AG04449 (cell line): ENCODE data around the gene MLXIP.

Experiments used
- CTCF ChIA-PET: fragments of 350-600 bp; formaldehyde crosslinking; extraction: SDS; loops from one replicate; lab custom pipeline; 2021; ENCODE audit warnings: antibody characterized with exemption; lab: Yijun Ruan, JAX
- POLR2A ChIA-PET: fragments of 400-600, 350-600 bp; formaldehyde crosslinking; extraction: SDS; loops from one replicate; lab custom pipeline; 2020; ENCODE audit warnings: antibody characterized with exemption, inconsistent platforms; lab: Yijun Ruan, JAX
- DNase-seq: peaks from one replicate; pipeline ENCODE4 v3.0.0-alpha.2; 2010; ENCODE audit warnings: low read depth, low spot score
- H3K4me3 ChIP-seq: 2 replicates; pipeline ENCODE4 v1.5.1; 2011; ENCODE audit warnings: low read depth, mild to moderate bottlenecking, control low read depth, low read length
- TF ChIP-seq, protein P1 (sequence below): IDR thresholded peaks from one replicate; pipeline ENCODE4 v1.5.1; 2011; ENCODE audit warnings: mild to moderate bottlenecking, moderate library complexity, low read length, control low read depth, inconsistent platforms; ENCODE audit not compliant: insufficient read depth; ENCODE audit errors: missing control alignments

The MLXIP gene

DNA sequence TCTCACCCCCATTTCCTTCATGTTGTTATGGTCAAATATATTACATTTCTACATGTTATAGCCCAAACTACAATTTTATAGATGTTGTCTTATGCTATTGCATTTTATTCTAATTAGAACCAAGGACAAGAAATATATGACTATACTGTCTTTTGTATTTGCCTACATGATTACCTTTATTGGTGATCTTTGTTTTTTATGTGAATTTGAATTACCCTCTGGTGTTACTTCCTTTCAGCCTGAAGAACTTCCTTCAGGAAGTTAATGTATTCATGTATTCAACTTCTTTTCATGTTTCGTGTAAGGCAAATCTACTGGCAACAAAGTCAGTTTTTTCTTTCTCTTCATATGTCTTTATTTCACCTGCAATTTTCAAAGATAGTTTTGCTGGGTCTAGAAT is 116.2 kb downstream of the MLXIP start:
- H3K4me3 ChIP-seq: no peak overlapping the region
- POLR2A ChIA-PET: no interaction called here
- CTCF ChIA-PET: interaction anchor here (0.9 to 2.5 kb wide), 3 partner anchors 64 to 147 kb away, joined by 3 to 12 read pairs (median 5); no protein-coding TSS in a partner anchor
- TF ChIP-seq, protein P1, sequence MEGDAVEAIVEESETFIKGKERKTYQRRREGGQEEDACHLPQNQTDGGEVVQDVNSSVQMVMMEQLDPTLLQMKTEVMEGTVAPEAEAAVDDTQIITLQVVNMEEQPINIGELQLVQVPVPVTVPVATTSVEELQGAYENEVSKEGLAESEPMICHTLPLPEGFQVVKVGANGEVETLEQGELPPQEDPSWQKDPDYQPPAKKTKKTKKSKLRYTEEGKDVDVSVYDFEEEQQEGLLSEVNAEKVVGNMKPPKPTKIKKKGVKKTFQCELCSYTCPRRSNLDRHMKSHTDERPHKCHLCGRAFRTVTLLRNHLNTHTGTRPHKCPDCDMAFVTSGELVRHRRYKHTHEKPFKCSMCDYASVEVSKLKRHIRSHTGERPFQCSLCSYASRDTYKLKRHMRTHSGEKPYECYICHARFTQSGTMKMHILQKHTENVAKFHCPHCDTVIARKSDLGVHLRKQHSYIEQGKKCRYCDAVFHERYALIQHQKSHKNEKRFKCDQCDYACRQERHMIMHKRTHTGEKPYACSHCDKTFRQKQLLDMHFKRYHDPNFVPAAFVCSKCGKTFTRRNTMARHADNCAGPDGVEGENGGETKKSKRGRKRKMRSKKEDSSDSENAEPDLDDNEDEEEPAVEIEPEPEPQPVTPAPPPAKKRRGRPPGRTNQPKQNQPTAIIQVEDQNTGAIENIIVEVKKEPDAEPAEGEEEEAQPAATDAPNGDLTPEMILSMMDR: no peak
- no peak for DNase-seq

GRCh38 chr12:122195405-122195804 is 116.8 kb downstream of the MLXIP start:
- DNase-seq: no peak
- H3K4me3 ChIP-seq: no peak overlapping the region
- TF ChIP-seq, protein P1: no peak
- POLR2A ChIA-PET: no interaction called here
- CTCF ChIA-PET: interaction anchor here (0.8 to 1.1 kb wide), 5 partner anchors 9 to 147 kb away, joined by 3 to 5 read pairs (median 3); no protein-coding TSS in a partner anchor
